Neural cell (in vitro differentiated cells): ENCODE measurements around the gene FAM53B. TPM values are rescaled to one million over a fixed set of nuclear protein-coding genes. Genes with fewer than 3 reads are reported as not detected.

ENCODE experiments used
- H2AFZ ChIP-seq: fragments of 200-600, 300-800 bp; sonication (generic), shearing (Covaris generic); 2 replicates; pipeline ENCODE4 v1.6.0; 2014; ENCODE audit warnings: low read depth, mild to moderate bottlenecking, antibody characterized with exemption, low read length, moderate library complexity
- H3F3A ChIP-seq: fragments of 200-600 bp; shearing (Covaris generic); 2 replicates; pipeline ENCODE4 v1.6.1; 2016; ENCODE audit warnings: mild to moderate bottlenecking, moderate library complexity, mixed read lengths, antibody characterized with exemption, low read length; ENCODE audit not compliant: insufficient read depth, poor library complexity, severe bottlenecking
- H3K27ac ChIP-seq: fragments of 200-600, 300-800 bp; sonication (generic), shearing (Covaris generic); 2 replicates; pipeline ENCODE4 v1.5.1; 2014; ENCODE audit warnings: mild to moderate bottlenecking, low read length, moderate library complexity
- H3K27me3 ChIP-seq: fragments of 300-800, 200-600 bp; sonication (generic), shearing (Covaris generic); 2 replicates; pipeline ENCODE4 v1.6.0; 2014; ENCODE audit warnings: mild to moderate bottlenecking, low read depth, low read length, moderate library complexity; ENCODE audit not compliant: insufficient read depth
- H3K36me3 ChIP-seq: fragments of 300-800, 200-600 bp; sonication (generic), shearing (Covaris generic); 2 replicates; pipeline ENCODE4 v1.5.1; 2014; ENCODE audit warnings: mild to moderate bottlenecking, antibody characterized with exemption, low read length, moderate library complexity; ENCODE audit not compliant: insufficient read depth
- H3K4me2 ChIP-seq: fragments of 300-800, 200-600 bp; sonication (generic), shearing (Covaris generic); 2 replicates; pipeline ENCODE4 v1.6.0; 2014; ENCODE audit warnings: mild to moderate bottlenecking, low read length
- H3K4me3 ChIP-seq: fragments of 300-800, 200-600 bp; sonication (generic), shearing (Covaris generic); 2 replicates; pipeline ENCODE4 v1.5.1; 2014; ENCODE audit warnings: mild to moderate bottlenecking, low read length, moderate library complexity
- H3K79me2 ChIP-seq: fragments of 200-600 bp; shearing (Covaris generic); replicated peaks from 2 replicates; pipeline ENCODE4 v1.6.0; 2014; ENCODE audit warnings: mild to moderate bottlenecking, low read length, moderate library complexity; ENCODE audit not compliant: insufficient read depth
- H3K9ac ChIP-seq: fragments of 300-800, 200-600 bp; sonication (generic), shearing (Covaris generic); 2 replicates; pipeline ENCODE4 v1.6.1; 2016; ENCODE audit warnings: mild to moderate bottlenecking, low read length, mixed read lengths
- H3K9me2 ChIP-seq: fragments of 200-600 bp; shearing (Covaris generic); 2 replicates; pipeline ENCODE4 v1.6.1; 2016; ENCODE audit warnings: mild to moderate bottlenecking, low read length, mixed read lengths; ENCODE audit not compliant: insufficient read depth
- H3K9me3 ChIP-seq: fragments of 200-600, 300-800 bp; sonication (generic), shearing (Covaris generic); 2 replicates; pipeline ENCODE4 v1.6.1; 2016; ENCODE audit warnings: mild to moderate bottlenecking, mixed run types, low read length, moderate library complexity, mixed read lengths
- H4K20me1 ChIP-seq: fragments of 200-600 bp; shearing (Covaris generic); 2 replicates; pipeline ENCODE4 v1.6.1; 2016; ENCODE audit warnings: mild to moderate bottlenecking, mixed run types; ENCODE audit not compliant: insufficient read depth
- EP300 ChIP-seq: fragments of 450-650 bp; conservative IDR thresholded peaks from 2 replicates; pipeline ENCODE4 v1.6.1; 2014; ENCODE audit warnings: antibody characterized with exemption, mild to moderate bottlenecking, moderate library complexity; ENCODE audit not compliant: poor library complexity, severe bottlenecking
- EZH2 ChIP-seq: fragments of 200-600, 300-800 bp; shearing (Covaris generic), sonication (generic); IDR thresholded peaks from 2 replicates; pipeline ENCODE4 v1.6.1; 2014; ENCODE audit warnings: antibody characterized with exemption, low read length, borderline replicate concordance, mild to moderate bottlenecking; ENCODE audit not compliant: insufficient read depth, poor library complexity, severe bottlenecking
- MXI1 ChIP-seq: fragments of 450-650 bp; conservative IDR thresholded peaks from 2 replicates; pipeline ENCODE4 v1.6.1; 2014; ENCODE audit warnings: antibody characterized with exemption, mild to moderate bottlenecking; ENCODE audit not compliant: poor library complexity, severe bottlenecking
- POLR2AphosphoS5 ChIP-seq: IDR thresholded peaks from 2 replicates; pipeline ENCODE4 v1.6.1; 2012
- RAD21 ChIP-seq: fragments of 450-650 bp; conservative IDR thresholded peaks from 2 replicates; pipeline ENCODE4 v1.6.1; 2014; ENCODE audit warnings: antibody characterized with exemption, mild to moderate bottlenecking, moderate library complexity
- REST ChIP-seq: IDR thresholded peaks from 2 replicates; pipeline ENCODE4 v1.6.1; 2012; ENCODE audit warnings: borderline replicate concordance
- SMC3 ChIP-seq: fragments of 450-650 bp; conservative IDR thresholded peaks from 2 replicates; pipeline ENCODE4 v1.6.1; 2014; ENCODE audit warnings: antibody characterized with exemption, mild to moderate bottlenecking, moderate library complexity; ENCODE audit not compliant: poor library complexity
- TAF1 ChIP-seq: IDR thresholded peaks from 2 replicates; pipeline ENCODE4 v1.6.1; 2012; ENCODE audit warnings: low read depth
- polyA plus RNA-seq: library from polyadenylated mRNA; depleted of rRNA; stranded (reverse); fragments of >200 nt; gene quantifications from 2 replicates; pipeline ENCODE4 v1.2.3, GENCODE V29; 2014
- TF ChIP-seq, protein P1 (sequence below): fragments of 450-650 bp; IDR thresholded peaks from 2 replicates; pipeline ENCODE4 v1.5.1; 2014; ENCODE audit warnings: antibody characterized with exemption, mild to moderate bottlenecking, moderate library complexity; ENCODE audit not compliant: poor library complexity, severe bottlenecking

The FAM53B gene
- polyA plus RNA-seq, 1 donor from 2014 or later, result 21.8 TPM

DNA sequence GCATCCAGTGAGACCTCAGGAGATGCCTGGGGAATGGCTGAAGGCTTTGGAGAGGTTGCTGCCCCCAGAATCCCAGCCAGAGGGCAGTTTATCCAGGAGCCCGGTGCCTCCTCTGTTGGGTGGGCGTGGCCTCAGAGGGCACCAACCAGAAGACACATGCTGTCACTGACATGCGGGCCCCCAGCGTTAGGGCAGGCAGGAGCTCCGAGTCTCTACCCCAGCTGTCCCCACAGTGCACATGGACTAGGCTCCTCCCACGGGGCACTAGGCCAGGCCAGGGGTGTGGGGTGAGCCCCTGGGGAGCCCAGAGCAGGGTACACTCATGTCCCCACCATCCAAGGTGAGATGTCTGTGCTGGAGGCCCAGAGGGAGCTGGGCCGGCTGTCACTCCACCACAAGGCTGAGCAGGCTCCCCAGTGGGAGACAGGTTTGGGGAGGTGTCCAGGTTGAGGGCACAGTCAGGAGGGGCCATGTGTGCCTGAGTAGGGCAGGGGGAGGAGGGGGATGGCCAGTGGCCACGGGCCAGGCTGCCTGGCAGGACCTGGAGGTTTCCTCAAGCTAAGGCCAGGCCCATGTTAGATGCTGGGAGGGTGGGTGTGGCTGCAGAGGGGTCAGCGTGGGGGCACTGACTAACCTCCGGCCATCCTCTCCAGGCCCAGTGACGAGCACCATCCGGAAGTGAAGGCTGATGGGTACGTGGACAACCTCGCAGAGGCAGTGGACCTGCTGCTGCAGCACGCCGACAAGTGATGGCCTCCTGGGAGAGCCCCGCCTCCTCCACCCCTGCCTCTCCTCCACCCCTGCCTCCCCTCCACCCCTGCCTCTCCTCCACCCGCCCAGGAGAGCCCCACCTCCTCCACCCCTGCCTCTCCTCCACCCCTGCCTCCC is 131.3 kb downstream of the FAM53B start:
- no peak overlapping the region for H3K4me3 ChIP-seq

GRCh38 chr10:124611738-124612137 is 132.4 kb downstream of the FAM53B start:
- H3K79me2 ChIP-seq, result no peaks in the 10 kb centered on the region
- H3K27me3 ChIP-seq, result no peaks in the 10 kb centered on the region
- H3K36me3 ChIP-seq, result no peaks in the 10 kb centered on the region
- no peak overlapping the region for H3K9ac ChIP-seq
- no peaks in the 10 kb centered on the region for H3F3A ChIP-seq
- no peaks in the 10 kb centered on the region for H4K20me1 ChIP-seq
- H2AFZ ChIP-seq, result no peak overlapping the region
- no peaks in the 10 kb centered on the region for H3K9me3 ChIP-seq
- no peak overlapping the region for H3K4me3 ChIP-seq
- no peak overlapping the region for H3K27ac ChIP-seq
- H3K4me2 ChIP-seq, result no peak overlapping the region
- H3K9me2 ChIP-seq, result no peaks in the 10 kb centered on the region
- no peak for TF ChIP-seq POLR2AphosphoS5
- TF ChIP-seq, protein P1, sequence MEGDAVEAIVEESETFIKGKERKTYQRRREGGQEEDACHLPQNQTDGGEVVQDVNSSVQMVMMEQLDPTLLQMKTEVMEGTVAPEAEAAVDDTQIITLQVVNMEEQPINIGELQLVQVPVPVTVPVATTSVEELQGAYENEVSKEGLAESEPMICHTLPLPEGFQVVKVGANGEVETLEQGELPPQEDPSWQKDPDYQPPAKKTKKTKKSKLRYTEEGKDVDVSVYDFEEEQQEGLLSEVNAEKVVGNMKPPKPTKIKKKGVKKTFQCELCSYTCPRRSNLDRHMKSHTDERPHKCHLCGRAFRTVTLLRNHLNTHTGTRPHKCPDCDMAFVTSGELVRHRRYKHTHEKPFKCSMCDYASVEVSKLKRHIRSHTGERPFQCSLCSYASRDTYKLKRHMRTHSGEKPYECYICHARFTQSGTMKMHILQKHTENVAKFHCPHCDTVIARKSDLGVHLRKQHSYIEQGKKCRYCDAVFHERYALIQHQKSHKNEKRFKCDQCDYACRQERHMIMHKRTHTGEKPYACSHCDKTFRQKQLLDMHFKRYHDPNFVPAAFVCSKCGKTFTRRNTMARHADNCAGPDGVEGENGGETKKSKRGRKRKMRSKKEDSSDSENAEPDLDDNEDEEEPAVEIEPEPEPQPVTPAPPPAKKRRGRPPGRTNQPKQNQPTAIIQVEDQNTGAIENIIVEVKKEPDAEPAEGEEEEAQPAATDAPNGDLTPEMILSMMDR, result no peak
- no peak for TF ChIP-seq TAF1
- no peak for TF ChIP-seq EP300
- TF ChIP-seq RAD21, result no peak
- no peak for TF ChIP-seq SMC3
- TF ChIP-seq REST, result no peak

More for the DNA sequence above, 131.3 kb downstream of the FAM53B start:
- no peaks in the 10 kb centered on the region for H3K36me3 ChIP-seq
- H3F3A ChIP-seq, result no peaks in the 10 kb centered on the region
- H3K79me2 ChIP-seq, result no peaks in the 10 kb centered on the region
- H3K27ac ChIP-seq, result no peak overlapping the region
- no peaks in the 10 kb centered on the region for H4K20me1 ChIP-seq
- no peak for TF ChIP-seq MXI1
- TF ChIP-seq SMC3, result no peak
- TF ChIP-seq EP300, result no peak
- no peak for TF ChIP-seq EZH2
- no peak for TF ChIP-seq REST
- TF ChIP-seq, protein P1, result no peak
- TF ChIP-seq RAD21, result no peak
- TF ChIP-seq TAF1, result no peak
- no peak for TF ChIP-seq POLR2AphosphoS5
- no peak overlapping the region for H2AFZ ChIP-seq
- H3K27me3 ChIP-seq, result no peaks in the 10 kb centered on the region
- H3K9me3 ChIP-seq, result no peaks in the 10 kb centered on the region
- H3K4me2 ChIP-seq, result no peak overlapping the region
- H3K9ac ChIP-seq, result no peak overlapping the region
- H3K9me2 ChIP-seq, result no peaks in the 10 kb centered on the region
